ENCODE data around the gene IL6R.

The IL6R gene

GRCh38 chr1:154448331-154448811, 43.2 kb downstream of the IL6R start:
- no peak for DNase-seq (ENCODE audit: low read depth, low spot score)

GRCh38 chr1:154453161-154453560, 48.0 kb downstream of the IL6R start:
- no peak for DNase-seq (ENCODE audit: low read depth, low spot score)

GRCh38 chr1:154453574-154454352, 48.6 kb downstream of the IL6R start:
- peak; percentile 49 for DNase-seq (ENCODE audit: low read depth, low spot score)

- DNase-seq (ENCODE audit: low read depth, low spot score): no peak
Measured at GRCh38 chr1:154454386-154455120, 49.4 kb downstream of the IL6R start.

GRCh38 chr1:154456631-154457030, 51.5 kb downstream of the IL6R start:
- no peak for DNase-seq (ENCODE audit: low read depth, low spot score)

GRCh38 chr1:154459080-154459479, 53.9 kb downstream of the IL6R start:
- no peak for DNase-seq (ENCODE audit: low read depth, low spot score)

GRCh38 chr1:154460695-154461260, 55.6 kb downstream of the IL6R start:
- no peak for DNase-seq (ENCODE audit: low read depth, low spot score)

GRCh38 chr1:154463512-154463990, 58.4 kb downstream of the IL6R start:
- DNase-seq (ENCODE audit: low read depth, low spot score): no peak

GRCh38 chr1:154465621-154466195, 60.6 kb downstream of the IL6R start:
- DNase-seq (ENCODE audit: low read depth, low spot score): no peak

- no peak for DNase-seq (ENCODE audit: low read depth, low spot score)
Measured at GRCh38 chr1:154466206-154466605, 61.1 kb downstream of the IL6R start.

GRCh38 chr1:154466921-154467417, 61.8 kb downstream of the IL6R start:
- no peak for DNase-seq (ENCODE audit: low read depth, low spot score)

- DNase-seq (ENCODE audit: low read depth, low spot score): no peak
Measured at GRCh38 chr1:154467434-154468102, 62.4 kb downstream of the IL6R start.

- DNase-seq (ENCODE audit: low read depth, low spot score): peak; percentile 50
Measured at GRCh38 chr1:154468535-154469250, 63.5 kb downstream of the IL6R start.

- no peak for DNase-seq (ENCODE audit: low read depth, low spot score)
Measured at GRCh38 chr1:154469844-154470560, 64.9 kb downstream of the IL6R start.

GRCh38 chr1:154471304-154471703, 66.2 kb downstream of the IL6R start:
- no peak for DNase-seq (ENCODE audit: low read depth, low spot score)

GRCh38 chr1:154474802-154475201, 69.7 kb downstream of the IL6R start:
- DNase-seq (ENCODE audit: low read depth, low spot score): peak; percentile 97

- no peak for DNase-seq (ENCODE audit: low read depth, low spot score)
Measured at GRCh38 chr1:154476791-154477190, 71.6 kb downstream of the IL6R start.

GRCh38 chr1:154478013-154478412, 72.9 kb downstream of the IL6R start:
- no peak for DNase-seq (ENCODE audit: low read depth, low spot score)

- DNase-seq (ENCODE audit: low read depth, low spot score): no peak
Measured at GRCh38 chr1:154478639-154479038, 73.5 kb downstream of the IL6R start.

Data from astrocyte of the hippocampus (primary cell).